Measurements from ENCODE around the gene TNS3. TPM values are rescaled to one million over a fixed set of nuclear protein-coding genes. Genes with fewer than 3 reads are reported as not detected.

TNS3 gene
- polyA plus RNA-seq, 1 of the 3 experiments (the other 2 are of a cell fraction), result 72.3 TPM

GRCh38 chr7:47549397-47549796 lies 32.5 kb downstream of the TNS3 start:
- DNase-seq, result no peak
- Histone ChIP-seq H3K4me2 (no peak overlapping the region), H3K79me2 (ENCODE audit: insufficient read depth) (peaks cover 32% of the 10 kb centered on the region; the same call in 1 of the 2 replicates), H3K4me3 (ENCODE audit: low read depth in 2 of 2, low read length in 1 of 2) (no peak overlapping the region), H3K9me3 (no peaks in the 10 kb centered on the region), H3K9ac (no peak overlapping the region), H3F3A (replicated peaks; ENCODE audit: insufficient read depth) (peaks cover 10% of the 10 kb centered on the region), H3K4me1 (ENCODE audit: control insufficient read depth in 1 of 2, insufficient read depth in 2 of 2, low read depth in 1 of 2, low read length in 1 of 2) (peaks cover 0 to 11% of the 10 kb centered on the region in 2 experiments; a peak in 1 of 4 replicates), H3K9me2 (no peaks in the 10 kb centered on the region), H3K36me3 (replicated peaks in 1 of 2; ENCODE audit: control insufficient read depth in 1 of 2, insufficient read depth in 2 of 2, low read length in 1 of 2) (peaks cover 3 to 6% of the 10 kb centered on the region in 2 experiments), H4K20me1 (ENCODE audit: insufficient read depth) (peaks cover 27% of the 10 kb centered on the region), H3K27me3 (ENCODE audit: insufficient read depth) (no peaks in the 10 kb centered on the region), H3K27ac (ENCODE audit: low read depth in 2 of 2, low read length in 1 of 2) (no peak overlapping the region), H2AFZ (ENCODE audit: low read depth) (no peak overlapping the region)
- ChIA-PET CTCF (interaction anchor here (1.0 kb wide), 1 partner anchor 20 kb away, joined by 3 read pairs; no protein-coding TSS in a partner anchor), POLR2A (no interaction called here)
- WGBS (ENCODE audit: low lambda C conversion rate), result 97% methylated on average over 6 of the region's 6 CpGs
- no peak for TF ChIP-seq FOXJ3 (CRISPR knock-in tag; IDR thresholded peaks at IDR 0.05)
- TF ChIP-seq RAD21 (IDR thresholded peaks at IDR 0.05; ENCODE audit: low read length), result no peak
- no peak for TF ChIP-seq NRF1 (IDR thresholded peaks at IDR 0.05; ENCODE audit: low read depth, low read length)
- no peak for TF ChIP-seq POLR2AphosphoS5 (IDR thresholded peaks at IDR 0.05; ENCODE audit: low read depth, low read length)
- TF ChIP-seq RXRA (IDR thresholded peaks at IDR 0.05; ENCODE audit: borderline replicate concordance, low read depth), result no peak
- no peak for TF ChIP-seq IRF3 (IDR thresholded peaks at IDR 0.05; ENCODE audit: low read depth, low read length)
- no peak for TF ChIP-seq RCOR1 (IDR thresholded peaks at IDR 0.05; ENCODE audit: low read length)
- no peak for TF ChIP-seq YY1 (IDR thresholded peaks at IDR 0.05; ENCODE audit: low read depth)
- TF ChIP-seq CTCF (IDR thresholded peaks at IDR 0.05), result no peak
- no peak for TF ChIP-seq GATA2 (CRISPR knock-in tag; IDR thresholded peaks at IDR 0.05)
- no peak for TF ChIP-seq SMC3 (IDR thresholded peaks at IDR 0.05; ENCODE audit: low read depth, low read length)
- no peak for TF ChIP-seq REST (IDR thresholded peaks at IDR 0.05; ENCODE audit: low read depth, low read length)
- no peak for TF ChIP-seq NFIC (IDR thresholded peaks at IDR 0.05; ENCODE audit: borderline replicate concordance)
- no peak for TF ChIP-seq GABPA (IDR thresholded peaks at IDR 0.05; ENCODE audit: low read depth)
- TF ChIP-seq CHD2 (IDR thresholded peaks at IDR 0.05; ENCODE audit: low read length, partially characterized antibody), result no peak
- TF ChIP-seq TCF12 (IDR thresholded peaks at IDR 0.05), result no peak
- no peak for TF ChIP-seq FOXM1 (IDR thresholded peaks at IDR 0.05; ENCODE audit: low read depth)

Data from SK-N-SH (cell line).